SHP77 (cell line): ENCODE data around the gene MR1.
"Not testable (repeated sequence)": the region's sequence is repeated elsewhere in the genome, so short reads cannot be mapped to it uniquely, and the experiment has no call there.

Experiments
- DNase-seq, 2 experiments: peaks; one replicate each; lab custom pipeline; 2025; lab: John Stamatoyannopoulos, UW

The MR1 gene

DNA sequence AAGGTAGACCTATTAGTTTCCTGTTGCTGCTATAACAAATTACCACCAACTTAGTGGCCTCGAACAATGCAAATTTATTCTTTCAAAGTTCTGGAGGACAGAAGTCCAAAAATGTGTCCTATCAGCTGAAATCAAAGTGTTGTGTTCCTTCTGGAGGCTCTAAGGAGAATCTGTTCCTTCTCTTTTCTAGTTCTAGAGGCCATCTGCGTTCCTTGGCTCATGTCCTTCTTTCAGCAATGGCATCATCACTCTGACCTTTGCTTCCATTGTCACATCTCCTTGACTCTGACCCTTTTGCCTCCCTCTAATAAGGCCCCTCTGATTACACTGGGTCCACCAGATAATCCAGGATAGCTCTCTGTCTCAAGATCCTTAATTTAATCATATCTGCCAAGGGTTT is 1.2 kb upstream of the MR1 start:
- DNase-seq = no peak

- DNase-seq = no peak
Measured at GRCh38 chr1:181033128-181033798, 520 bp upstream of the MR1 start.

- not testable (repeated sequence) for DNase-seq
Measured at GRCh38 chr1:181035210-181035609, 1.4 kb downstream of the MR1 start.

DNA sequence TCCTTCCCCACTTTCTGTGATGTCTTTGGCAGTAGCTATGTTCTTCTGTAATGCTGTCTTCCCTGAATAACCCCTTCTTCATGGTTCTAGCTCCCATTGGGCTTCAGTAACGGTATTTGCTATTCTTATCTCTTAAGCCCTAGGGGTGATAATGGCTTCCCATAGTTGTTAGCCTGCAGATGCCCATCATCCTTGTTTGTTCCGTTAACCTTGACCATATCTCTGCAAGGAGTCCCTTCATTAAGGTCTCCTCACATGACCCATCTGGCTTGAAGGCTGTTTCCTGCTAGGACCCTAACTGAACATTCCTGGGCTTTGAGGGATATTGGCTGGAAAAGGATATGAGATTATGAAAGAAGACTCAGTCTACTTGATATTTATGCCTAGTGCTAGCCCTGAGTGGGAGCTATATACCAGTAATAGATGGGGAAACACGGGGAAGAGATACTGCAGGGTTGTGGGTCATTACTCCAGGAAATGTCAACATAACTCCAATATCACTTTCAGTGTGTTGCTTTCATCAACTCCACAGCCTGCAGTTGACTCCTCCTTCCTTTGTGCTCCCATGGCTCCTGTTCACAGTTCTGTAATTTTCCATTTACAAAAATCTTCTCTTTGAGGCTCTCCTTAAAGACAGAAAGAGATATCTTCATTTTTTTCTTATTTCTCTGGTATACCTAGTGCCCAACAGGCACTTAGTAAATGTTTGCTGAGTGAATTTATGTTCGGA is 2.5 kb downstream of the MR1 start:
- DNase-seq = no peak

GRCh38 chr1:181037386-181037785 is 3.6 kb downstream of the MR1 start:
- no peak for DNase-seq

GRCh38 chr1:181038399-181038873 is 4.7 kb downstream of the MR1 start:
- DNase-seq = peak; percentile 56 to 61

DNA sequence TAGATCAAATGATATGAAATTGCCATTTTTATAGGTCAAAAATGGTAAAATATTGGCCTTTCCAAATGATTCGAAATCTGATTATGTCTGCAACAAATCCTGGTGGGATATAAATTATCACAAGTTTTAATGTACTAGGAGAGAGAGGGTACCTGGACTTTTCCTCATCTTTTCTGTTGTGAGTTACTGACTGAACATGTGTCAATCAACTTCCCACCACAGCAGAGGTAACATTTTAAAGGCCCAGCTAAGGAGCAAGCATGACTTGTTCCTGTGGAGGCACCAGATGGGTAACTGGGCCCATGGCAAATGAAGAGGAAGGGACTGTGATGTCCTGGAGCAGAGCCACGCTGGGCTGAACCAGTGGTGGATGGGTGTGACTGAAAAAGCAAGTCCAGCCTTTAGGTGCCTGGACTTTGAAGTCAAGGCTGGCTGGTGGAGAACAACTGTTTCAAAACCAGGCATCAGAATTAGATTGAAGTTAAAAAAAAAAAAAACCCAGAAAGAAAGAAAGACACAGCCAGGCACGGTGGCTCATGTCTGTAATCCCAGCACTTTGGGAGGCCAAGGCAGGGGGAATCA is 6.6 kb downstream of the MR1 start:
- DNase-seq = no peak

DNA sequence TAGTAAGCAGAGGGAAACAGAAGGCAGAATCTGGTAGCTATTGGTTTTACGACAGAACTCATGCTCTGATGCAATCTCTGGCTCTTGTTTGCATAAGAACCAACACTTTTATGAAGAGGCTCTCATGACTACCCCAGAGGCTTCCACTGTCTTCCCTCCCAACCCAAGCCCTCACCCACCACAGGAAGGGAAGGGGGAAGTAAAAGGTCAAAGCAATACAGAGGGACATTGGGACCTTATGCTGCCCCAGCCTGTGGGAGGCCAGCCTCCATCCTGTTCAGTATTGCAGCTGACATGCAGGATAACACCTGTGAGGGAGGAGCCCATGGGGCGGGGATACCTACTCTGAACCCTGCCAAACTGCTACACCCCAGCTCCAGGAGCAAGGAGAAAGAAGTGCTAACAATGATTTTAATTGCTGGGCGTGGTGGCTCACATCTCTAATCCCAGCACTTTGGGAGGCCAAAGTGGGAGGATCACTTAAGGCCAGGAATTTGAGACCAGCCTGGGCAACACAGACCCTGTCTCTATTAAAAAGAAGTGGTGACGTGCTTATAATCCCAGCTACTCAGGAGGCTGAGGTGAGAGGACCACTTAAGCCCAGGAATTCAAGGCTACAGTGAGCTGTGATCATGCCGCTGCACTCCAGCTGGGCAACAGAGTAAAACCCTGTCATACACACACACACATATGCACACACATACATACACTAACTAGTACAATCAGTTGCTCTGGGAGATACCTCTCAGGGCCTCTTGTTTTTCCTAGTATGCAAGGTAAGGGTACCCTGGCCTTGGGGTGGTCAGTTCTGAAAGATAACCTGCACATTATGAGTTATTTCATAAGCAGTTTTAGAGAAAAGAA is 9.5 kb downstream of the MR1 start:
- DNase-seq = peak; percentile 60 to 61

GRCh38 chr1:181044449-181044966 is 10.7 kb downstream of the MR1 start:
- DNase-seq = no peak

DNA sequence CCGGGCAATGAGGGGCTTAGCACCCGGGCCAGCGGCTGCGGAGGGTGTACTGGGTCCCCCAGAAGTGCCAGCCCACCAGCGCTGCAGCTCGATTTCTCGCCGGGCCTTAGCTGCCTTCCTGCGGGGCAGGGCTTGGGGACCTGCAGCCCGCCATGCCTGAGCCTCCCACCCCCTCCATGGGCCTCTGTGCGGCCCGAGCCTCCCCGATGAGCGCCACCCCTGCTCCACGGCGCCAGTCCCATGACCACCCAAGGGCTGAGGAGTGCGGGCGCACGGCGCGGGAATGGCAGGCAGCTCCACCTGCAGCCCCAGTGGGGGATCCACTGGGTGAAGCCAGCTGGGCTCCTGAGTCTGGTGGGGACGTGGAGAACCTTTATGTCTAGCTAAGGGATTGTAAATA is 12.2 kb downstream of the MR1 start:
- not testable (repeated sequence) for DNase-seq

DNA sequence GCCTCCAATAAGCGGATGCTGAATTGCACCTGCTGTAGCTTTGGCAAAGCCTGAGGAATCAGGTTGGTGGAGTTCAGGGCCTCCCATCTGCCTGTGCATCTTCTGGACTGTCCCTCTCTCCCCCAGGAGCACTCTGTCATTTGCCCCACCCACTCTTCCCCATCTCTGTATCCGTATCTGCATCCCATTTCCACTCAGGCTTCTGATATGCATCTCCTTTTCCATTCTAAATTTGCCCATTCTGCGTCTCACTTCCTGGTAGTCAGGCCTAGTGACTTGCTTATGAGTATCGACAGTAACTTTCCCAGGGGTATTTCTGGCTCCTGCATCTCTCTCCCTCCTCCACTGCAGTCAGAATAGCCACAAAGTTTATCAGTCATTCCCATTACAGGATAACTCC is 15.6 kb downstream of the MR1 start:
- no peak for DNase-seq

DNA sequence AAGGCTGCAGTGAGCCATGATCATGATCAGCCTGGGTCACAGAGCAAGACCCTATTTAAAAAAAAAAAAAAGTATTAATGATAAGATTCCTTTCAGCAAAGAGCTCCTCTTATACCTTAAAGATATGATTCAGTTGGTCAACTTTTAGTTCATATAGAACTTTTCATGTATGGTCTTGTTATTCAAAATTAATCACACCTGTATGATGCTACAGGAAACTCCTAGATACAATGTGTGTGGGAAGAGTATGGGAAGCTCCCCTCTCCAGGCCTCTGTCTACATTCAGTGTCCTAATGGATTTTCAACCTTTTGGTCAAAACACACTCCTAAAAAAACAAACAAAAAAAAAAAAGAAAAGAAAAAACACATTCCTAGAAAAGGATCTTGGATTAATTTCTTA is 17.1 kb downstream of the MR1 start:
- DNase-seq = no peak

DNA sequence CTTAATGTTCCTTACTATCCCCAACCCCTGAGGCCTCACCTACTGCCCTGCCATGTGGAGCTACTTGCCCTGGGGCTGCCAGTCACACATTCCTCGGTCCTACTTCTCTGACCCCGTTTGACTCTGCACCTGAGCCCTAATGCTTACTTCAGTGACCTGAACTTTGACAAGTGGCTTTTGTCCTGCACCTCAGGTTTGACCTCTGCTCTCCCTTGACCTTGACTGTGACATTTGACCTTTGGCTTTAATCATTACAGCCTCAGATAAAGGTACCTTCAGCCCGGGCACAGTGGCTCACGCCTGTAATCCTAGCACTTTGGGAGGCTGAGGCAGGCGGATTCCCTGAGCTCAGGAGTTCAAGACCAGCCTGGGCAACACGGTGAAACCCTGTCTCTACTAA is 22.8 kb downstream of the MR1 start:
- DNase-seq = no peak

- DNase-seq = no peak
Measured at GRCh38 chr1:181057079-181057478, 23.3 kb downstream of the MR1 start.

GRCh38 chr1:181059435-181059834 is 25.7 kb downstream of the MR1 start:
- DNase-seq = no peak

GRCh38 chr1:181060066-181060465 is 26.3 kb downstream of the MR1 start:
- no peak for DNase-seq

- DNase-seq = not testable (repeated sequence)
Measured at GRCh38 chr1:181060947-181061346, 27.2 kb downstream of the MR1 start.

DNA sequence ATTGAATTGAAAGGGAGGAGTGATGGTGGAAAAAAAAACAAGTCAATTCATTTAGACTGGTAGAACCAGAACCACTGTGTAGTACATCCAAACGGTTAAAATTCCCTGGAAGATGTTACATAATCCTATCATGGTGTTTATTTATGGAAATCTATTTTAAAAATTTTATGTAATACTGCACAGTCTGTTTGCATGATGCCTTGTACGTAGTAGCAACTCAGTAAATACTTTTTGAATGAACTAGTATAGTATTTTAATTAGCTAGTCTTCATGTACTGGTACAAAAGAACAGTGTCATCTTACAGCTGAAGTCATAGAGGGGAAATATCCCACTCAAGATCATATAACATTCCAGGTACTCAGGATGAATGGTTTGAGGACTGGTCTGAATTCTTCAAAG is 27.7 kb downstream of the MR1 start:
- DNase-seq = no peak

DNA sequence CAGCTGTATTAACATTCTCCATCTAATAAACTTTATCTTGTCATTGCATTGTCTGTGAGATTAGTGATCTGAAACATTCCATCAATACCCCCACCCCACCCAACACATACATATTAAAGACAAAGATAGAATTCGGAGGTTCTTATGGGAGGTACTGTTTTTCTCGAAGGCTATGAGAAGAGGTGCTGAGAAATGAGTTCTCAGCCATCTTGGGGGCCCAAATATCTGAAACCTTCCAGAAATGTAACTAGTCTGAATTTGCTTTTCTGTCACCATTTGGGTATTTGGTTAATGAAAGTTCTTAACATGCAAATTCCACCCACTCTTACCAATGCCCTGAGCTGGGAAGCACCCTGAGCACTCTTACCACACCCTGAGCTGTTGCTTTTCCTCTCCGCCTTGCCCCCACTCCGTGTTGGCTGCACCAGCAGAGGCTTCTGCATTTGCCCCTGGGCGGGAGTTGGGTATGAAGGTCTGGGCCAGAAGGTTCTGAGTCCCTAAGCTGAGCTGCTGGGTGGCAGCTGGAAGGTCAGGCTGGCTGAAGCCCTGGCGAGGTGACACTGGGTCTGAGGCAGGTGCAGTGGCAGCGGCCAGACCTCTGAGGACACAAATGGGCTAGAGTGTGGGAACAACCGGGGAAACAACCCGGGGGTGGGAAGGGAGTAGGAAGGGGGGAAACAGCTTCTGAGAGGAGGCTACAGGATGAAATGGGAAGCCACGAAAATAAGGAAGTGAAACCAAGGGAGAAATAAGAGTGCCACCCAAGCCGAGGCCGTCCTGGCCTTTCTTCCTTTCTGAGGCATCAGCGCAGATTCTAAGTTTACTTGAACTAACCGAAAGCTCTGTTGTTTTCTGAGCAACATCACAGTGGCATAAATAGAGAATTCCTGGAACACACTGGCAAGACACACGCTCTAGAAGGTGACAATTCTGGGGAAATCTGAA is 28.4 kb downstream of the MR1 start:
- no peak for DNase-seq

DNA sequence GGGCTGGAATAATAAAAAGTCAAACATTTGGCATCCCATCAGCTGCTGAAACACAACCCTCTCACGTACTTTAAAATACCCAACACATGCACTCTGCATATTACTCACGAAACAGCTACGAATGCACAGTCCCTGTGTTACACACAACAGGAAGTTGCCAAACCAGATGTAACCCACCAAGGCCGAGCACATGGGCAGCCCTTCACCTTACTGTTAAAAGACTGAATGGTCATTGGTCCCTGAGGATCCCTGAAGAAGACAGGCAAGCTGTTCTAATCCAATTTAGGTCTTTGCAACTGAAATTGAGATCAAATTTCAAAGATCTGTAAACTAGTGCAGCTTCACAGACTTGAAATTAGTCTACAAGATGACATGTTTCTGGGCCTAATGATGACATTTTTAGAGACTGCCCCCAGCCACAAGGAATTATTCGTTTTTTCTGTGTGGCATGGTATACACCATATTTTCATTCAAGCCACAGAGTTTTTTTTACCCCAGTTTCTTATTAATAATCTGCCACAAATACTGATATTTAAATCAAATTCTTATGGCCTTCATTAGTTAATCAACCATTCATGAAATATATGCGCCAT is 29.1 kb downstream of the MR1 start:
- DNase-seq = no peak
